ENCODE results near the gene SCAMP2. TPM values are rescaled to one million over a fixed set of nuclear protein-coding genes. Genes with fewer than 3 reads are reported as not detected.

SCAMP2 gene
- total RNA-seq, 1 experiment from 2014 or later, result 97.4 TPM

- TF ChIP-seq, protein P1, sequence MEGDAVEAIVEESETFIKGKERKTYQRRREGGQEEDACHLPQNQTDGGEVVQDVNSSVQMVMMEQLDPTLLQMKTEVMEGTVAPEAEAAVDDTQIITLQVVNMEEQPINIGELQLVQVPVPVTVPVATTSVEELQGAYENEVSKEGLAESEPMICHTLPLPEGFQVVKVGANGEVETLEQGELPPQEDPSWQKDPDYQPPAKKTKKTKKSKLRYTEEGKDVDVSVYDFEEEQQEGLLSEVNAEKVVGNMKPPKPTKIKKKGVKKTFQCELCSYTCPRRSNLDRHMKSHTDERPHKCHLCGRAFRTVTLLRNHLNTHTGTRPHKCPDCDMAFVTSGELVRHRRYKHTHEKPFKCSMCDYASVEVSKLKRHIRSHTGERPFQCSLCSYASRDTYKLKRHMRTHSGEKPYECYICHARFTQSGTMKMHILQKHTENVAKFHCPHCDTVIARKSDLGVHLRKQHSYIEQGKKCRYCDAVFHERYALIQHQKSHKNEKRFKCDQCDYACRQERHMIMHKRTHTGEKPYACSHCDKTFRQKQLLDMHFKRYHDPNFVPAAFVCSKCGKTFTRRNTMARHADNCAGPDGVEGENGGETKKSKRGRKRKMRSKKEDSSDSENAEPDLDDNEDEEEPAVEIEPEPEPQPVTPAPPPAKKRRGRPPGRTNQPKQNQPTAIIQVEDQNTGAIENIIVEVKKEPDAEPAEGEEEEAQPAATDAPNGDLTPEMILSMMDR (IDR thresholded peaks at IDR 0.05; ENCODE audit: insufficient read depth in 1 of 2, low read depth in 1 of 2, low read length in 1 of 2, severe bottlenecking in 1 of 2, unreplicated experiment in 1 of 2), result no peak
- ChIA-PET POLR2A (no interaction called here), CTCF (no interaction called here)
- H3K27ac Mint-ChIP-seq (ENCODE audit: unreplicated experiment), result no peak overlapping the region
- no peaks in the 10 kb centered on the region for H3K9me3 Mint-ChIP-seq (ENCODE audit: unreplicated experiment)
- H3K4me3 Mint-ChIP-seq (ENCODE audit: unreplicated experiment), result no peak overlapping the region
- peaks cover 10% of the 10 kb centered on the region for H3K4me1 ChIP-seq
- no peaks in the 10 kb centered on the region for H3K36me3 ChIP-seq (ENCODE audit: control insufficient read depth, insufficient read depth, low read length)
- peaks cover 16% of the 10 kb centered on the region for H3K4me1 Mint-ChIP-seq (ENCODE audit: low read depth, unreplicated experiment)
- no peaks in the 10 kb centered on the region for H3K9me3 ChIP-seq
- H3K4me3 ChIP-seq (ENCODE audit: low read depth, low read length), result no peak overlapping the region
- BruUV-seq (replicated peaks), result no TSS peak
- H3K27me3 ChIP-seq (replicated peaks; ENCODE audit: control insufficient read depth, insufficient read depth, low read length), result no peaks in the 10 kb centered on the region
- no peaks in the 10 kb centered on the region for H3K27me3 Mint-ChIP-seq (ENCODE audit: insufficient read depth, unreplicated experiment)
- no peak for DNase-seq
- intact Hi-C loops (cut with micrococcal nuclease; ENCODE audit: unreplicated experiment), result no loop called here
- H3K36me3 Mint-ChIP-seq (ENCODE audit: insufficient read depth, unreplicated experiment), result peaks cover 22% of the 10 kb centered on the region
Measured at GRCh38 chr15:74858369-74858740, 14.8 kb downstream of the SCAMP2 start.

DNA sequence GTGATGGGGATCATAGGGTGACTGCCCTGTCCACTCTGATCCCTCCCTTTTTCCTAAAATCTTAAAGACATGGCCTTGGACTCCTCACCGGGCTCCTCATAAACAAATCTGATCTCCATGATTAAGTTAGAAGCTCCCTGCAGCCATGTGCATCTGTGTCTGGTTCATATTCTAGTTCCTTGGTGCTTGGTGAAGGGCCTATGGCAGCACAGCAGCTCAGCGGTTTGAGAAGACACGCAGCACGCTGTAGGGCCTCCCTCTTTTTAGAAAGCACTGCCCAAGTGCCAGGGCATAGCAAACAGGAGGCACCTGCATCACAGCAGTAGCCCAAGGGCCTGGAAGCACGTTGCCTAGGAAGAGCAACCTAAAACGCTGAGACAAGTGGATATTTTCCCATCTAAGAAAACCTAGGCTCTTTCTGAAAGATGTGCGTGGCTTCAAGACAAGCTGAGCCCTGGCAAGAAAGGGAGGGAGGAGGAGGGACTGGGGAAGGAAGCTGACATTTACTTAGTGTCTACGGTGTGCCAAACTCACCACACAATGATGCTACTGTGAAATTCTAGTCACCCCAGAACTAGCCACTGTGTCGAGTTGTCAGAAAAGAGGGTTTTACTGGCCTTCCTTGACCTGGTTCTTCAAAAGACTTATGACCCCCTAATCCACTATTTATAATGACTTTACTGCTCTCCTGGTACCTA, 15.3 kb downstream of the SCAMP2 start:
- Histone ChIP-seq H3K4me3 (ENCODE audit: low read depth, low read length) (no peak overlapping the region), H3K36me3 (ENCODE audit: control insufficient read depth, insufficient read depth, low read length) (no peaks in the 10 kb centered on the region; the same call in 1 of the 2 replicates), H3K4me1 (peaks cover 10% of the 10 kb centered on the region), H3K27me3 (replicated peaks; ENCODE audit: control insufficient read depth, insufficient read depth, low read length) (no peaks in the 10 kb centered on the region), H3K9me3 (no peaks in the 10 kb centered on the region)
- Mint-ChIP-seq H3K9me3 (ENCODE audit: unreplicated experiment) (no peaks in the 10 kb centered on the region), H3K4me3 (ENCODE audit: unreplicated experiment) (no peak overlapping the region), H3K4me1 (ENCODE audit: low read depth, unreplicated experiment) (peaks cover 15% of the 10 kb centered on the region), H3K27ac (ENCODE audit: unreplicated experiment) (no peak overlapping the region), H3K36me3 (ENCODE audit: insufficient read depth, unreplicated experiment) (peaks cover 25% of the 10 kb centered on the region), H3K27me3 (ENCODE audit: insufficient read depth, unreplicated experiment) (no peaks in the 10 kb centered on the region)
- BruUV-seq (replicated peaks), result no TSS peak
- TF ChIP-seq, protein P1 (IDR thresholded peaks at IDR 0.05; ENCODE audit: insufficient read depth in 1 of 2, low read depth in 1 of 2, low read length in 1 of 2, severe bottlenecking in 1 of 2, unreplicated experiment in 1 of 2), result no peak
- POLR2A ChIA-PET, result no interaction called here
- CTCF ChIA-PET, result no interaction called here
- no peak for DNase-seq
- intact Hi-C loops (cut with micrococcal nuclease; ENCODE audit: unreplicated experiment), result no loop called here

DNA sequence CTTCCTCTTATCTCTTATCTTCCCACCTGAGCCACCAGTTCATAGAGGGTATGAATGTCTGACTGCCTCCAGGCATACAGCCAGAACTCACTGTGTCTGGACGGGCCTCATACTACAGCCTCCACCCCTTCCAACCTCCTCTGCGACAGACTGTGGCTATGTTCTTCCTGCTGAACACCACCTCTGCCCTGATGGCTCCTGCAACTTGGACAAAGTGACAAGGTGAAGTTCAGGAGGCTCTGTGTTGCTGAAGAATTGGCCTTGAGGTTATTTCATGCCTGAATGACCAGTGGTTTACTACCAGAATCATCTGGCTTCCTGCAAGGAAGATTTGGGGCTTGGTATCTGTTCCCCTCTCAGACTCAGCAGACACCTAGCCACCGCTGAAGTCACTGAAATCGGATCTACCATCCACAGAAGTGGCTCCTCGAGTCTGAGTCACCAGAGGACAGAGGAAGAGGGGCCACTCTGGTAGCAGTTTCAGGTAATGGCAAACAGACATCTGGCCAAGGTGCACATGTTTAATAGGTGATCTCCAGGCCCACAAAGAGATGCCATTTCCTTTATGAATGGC, 16.0 kb downstream of the SCAMP2 start:
- H3K36me3 ChIP-seq (ENCODE audit: control insufficient read depth, insufficient read depth, low read length), result no peaks in the 10 kb centered on the region; the same call in 1 of the 2 replicates
- intact Hi-C loops (cut with micrococcal nuclease; ENCODE audit: unreplicated experiment), result no loop called here
- Mint-ChIP-seq H3K36me3 (ENCODE audit: insufficient read depth, unreplicated experiment) (peaks cover 26% of the 10 kb centered on the region), H3K27ac (ENCODE audit: unreplicated experiment) (no peak overlapping the region), H3K9me3 (ENCODE audit: unreplicated experiment) (no peaks in the 10 kb centered on the region), H3K4me3 (ENCODE audit: unreplicated experiment) (no peak overlapping the region), H3K27me3 (ENCODE audit: insufficient read depth, unreplicated experiment) (no peaks in the 10 kb centered on the region), H3K4me1 (ENCODE audit: low read depth, unreplicated experiment) (peaks cover 15% of the 10 kb centered on the region)
- no TSS peak for BruUV-seq (replicated peaks)
- H3K27me3 ChIP-seq (replicated peaks; ENCODE audit: control insufficient read depth, insufficient read depth, low read length), result no peaks in the 10 kb centered on the region
- CTCF ChIA-PET, result interaction anchor here (0.7 kb wide), 1 partner anchor 20 kb away, joined by 3 read pairs; no protein-coding TSS in a partner anchor
- H3K9me3 ChIP-seq, result no peaks in the 10 kb centered on the region
- peaks cover 10% of the 10 kb centered on the region for H3K4me1 ChIP-seq
- TF ChIP-seq, protein P1 (IDR thresholded peaks at IDR 0.05; ENCODE audit: insufficient read depth in 1 of 2, low read depth in 1 of 2, low read length in 1 of 2, severe bottlenecking in 1 of 2, unreplicated experiment in 1 of 2), result no peak
- POLR2A ChIA-PET, result interaction anchor here (0.6 kb wide), 1 partner anchor 13 kb away, joined by 4 read pairs; no protein-coding TSS in a partner anchor
- H3K4me3 ChIP-seq (ENCODE audit: low read depth, low read length), result no peak overlapping the region
- no peak for DNase-seq
